Tibial artery (tissue), 4 donors: Measurements from ENCODE around the gene PSMA6.
"Not testable (repeated sequence)": the region's sequence is repeated elsewhere in the genome, so short reads cannot be mapped to it uniquely, and the experiment has no call there.

ENCODE experiments used
- DNase-seq, 2 donors: peaks; one replicate each; pipeline ENCODE4 v3.0.0-alpha.2; 2019
- H3K27ac ChIP-seq, 2 donors: fragments of 200-600 bp; sonication (generic) in 1 of 2; 1 replicate in 1 of 2; 2 replicates in 1 of 2; pipeline ENCODE4 v1.5.1; 2018 to 2019; ENCODE audit warnings: mild to moderate bottlenecking in 1 of 2
- H3K27me3 ChIP-seq, 2 donors: fragments of 200-600 bp; sonication (generic) in 1 of 2; one replicate each; pipeline versions ENCODE4 v1.5.1 to v1.6.0; 2016 to 2019
- H3K36me3 ChIP-seq, 3 donors: fragments of 200-600 bp; sonication (generic) in 2 of 3; one replicate each; pipeline ENCODE4 v1.5.1; 2016 to 2019; ENCODE audit warnings: mild to moderate bottlenecking in 2 of 3
- H3K4me1 ChIP-seq, 4 donors: fragments of 200-600 bp; sonication (generic) in 2 of 4; 1 replicate in 3 of 4; 2 replicates in 1 of 4; pipeline ENCODE4 v1.5.1; 2016 to 2019
- H3K4me3 ChIP-seq, 2 donors: fragments of 200-600 bp; sonication (generic) in 1 of 2; 1 replicate in 1 of 2; 2 replicates in 1 of 2; pipeline ENCODE4 v1.5.1; 2018 to 2019; ENCODE audit warnings: mild to moderate bottlenecking in 2 of 2
- H3K9me3 ChIP-seq, 3 donors: fragments of 200-600 bp; sonication (generic) in 1 of 3; one replicate each; pipeline ENCODE4 v1.5.1; 2016 to 2019
- intact Hi-C: fragments of 100-400 bp; cut with DNase I; formaldehyde crosslinking; loops from one replicate; pipeline ENCODE4 v1.15.0; 2023; ENCODE audit warnings: low total_unique reads
- TF ChIP-seq, protein P1 (sequence below), 2 experiments: fragments of 200-600 bp in 1 of 2; fragments of 450-650 bp in 1 of 2; IDR thresholded peaks; one replicate each; pipeline ENCODE4 v1.5.1; 2017 to 2019; ENCODE audit warnings: antibody characterized with exemption in 2 of 2, mild to moderate bottlenecking in 1 of 2, moderate library complexity in 1 of 2

PSMA6 gene

DNA sequence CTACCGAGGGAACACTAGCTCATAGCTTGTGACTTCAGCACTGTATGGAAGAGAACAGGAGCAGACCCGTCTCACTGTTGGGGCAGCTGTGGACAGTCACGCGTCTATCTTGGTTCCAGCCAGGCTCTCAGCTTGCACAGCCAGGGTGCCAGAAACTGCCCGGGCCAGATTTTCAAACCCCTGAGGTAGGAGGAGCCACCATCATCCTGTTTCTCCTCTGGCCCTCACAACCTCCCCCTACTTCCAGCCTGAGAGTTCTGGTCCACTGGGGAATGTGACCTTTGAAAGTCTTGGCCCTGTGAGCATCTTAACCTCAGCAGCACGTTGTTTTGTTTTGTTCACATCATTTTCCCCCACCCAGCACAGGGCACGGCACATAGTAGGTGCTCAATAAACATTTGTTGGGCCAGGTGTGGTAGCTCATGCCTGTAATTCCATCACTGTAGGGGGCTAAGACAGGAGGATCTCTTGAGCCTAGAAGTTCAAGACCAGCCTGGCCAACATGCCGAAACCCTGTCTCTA is 50.4 kb downstream of the PSMA6 start:
- H3K27me3 ChIP-seq = no peaks in the 10 kb centered on the region
- peak; percentile 84 to 96 for DNase-seq
- peaks cover 12 to 57% (median 38%) of the 10 kb centered on the region in 4 donors for H3K4me1 ChIP-seq
- H3K4me3 ChIP-seq = peak overlapping the region; percentile 48 to 51
- no peaks in the 10 kb centered on the region for H3K36me3 ChIP-seq
- TF ChIP-seq, protein P1, sequence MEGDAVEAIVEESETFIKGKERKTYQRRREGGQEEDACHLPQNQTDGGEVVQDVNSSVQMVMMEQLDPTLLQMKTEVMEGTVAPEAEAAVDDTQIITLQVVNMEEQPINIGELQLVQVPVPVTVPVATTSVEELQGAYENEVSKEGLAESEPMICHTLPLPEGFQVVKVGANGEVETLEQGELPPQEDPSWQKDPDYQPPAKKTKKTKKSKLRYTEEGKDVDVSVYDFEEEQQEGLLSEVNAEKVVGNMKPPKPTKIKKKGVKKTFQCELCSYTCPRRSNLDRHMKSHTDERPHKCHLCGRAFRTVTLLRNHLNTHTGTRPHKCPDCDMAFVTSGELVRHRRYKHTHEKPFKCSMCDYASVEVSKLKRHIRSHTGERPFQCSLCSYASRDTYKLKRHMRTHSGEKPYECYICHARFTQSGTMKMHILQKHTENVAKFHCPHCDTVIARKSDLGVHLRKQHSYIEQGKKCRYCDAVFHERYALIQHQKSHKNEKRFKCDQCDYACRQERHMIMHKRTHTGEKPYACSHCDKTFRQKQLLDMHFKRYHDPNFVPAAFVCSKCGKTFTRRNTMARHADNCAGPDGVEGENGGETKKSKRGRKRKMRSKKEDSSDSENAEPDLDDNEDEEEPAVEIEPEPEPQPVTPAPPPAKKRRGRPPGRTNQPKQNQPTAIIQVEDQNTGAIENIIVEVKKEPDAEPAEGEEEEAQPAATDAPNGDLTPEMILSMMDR (IDR thresholded peaks at IDR 0.05) = no peak
- intact Hi-C loops = no loop called here
- H3K9me3 ChIP-seq = no peaks in the 10 kb centered on the region
- H3K27ac ChIP-seq = peak overlapping the region; percentile 92 to 98

DNA sequence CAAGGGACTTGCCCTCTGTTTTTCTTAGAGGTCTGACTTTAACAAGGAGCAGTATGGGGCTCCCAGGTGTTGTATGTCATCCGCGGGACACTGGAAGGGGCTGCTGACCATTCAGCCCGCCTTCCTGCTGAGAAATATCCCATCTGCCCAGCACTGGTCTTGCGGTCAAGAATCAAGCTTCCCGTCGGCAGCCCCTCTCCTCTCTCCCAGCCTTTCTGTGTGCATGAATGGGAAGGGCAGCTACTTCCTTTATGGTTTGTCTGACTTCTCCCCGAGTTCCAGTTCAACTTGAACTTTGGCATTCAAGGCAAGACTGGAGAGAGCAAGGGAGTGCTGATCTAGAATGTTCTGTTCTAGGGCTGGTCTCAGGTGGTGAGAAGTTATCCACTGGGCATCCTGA is 51.5 kb downstream of the PSMA6 start:
- no peaks in the 10 kb centered on the region for H3K36me3 ChIP-seq
- peak overlapping the region; percentile 92 to 98 for H3K27ac ChIP-seq
- H3K4me1 ChIP-seq = peaks cover 10 to 50% (median 31%) of the 10 kb centered on the region in 4 donors
- no peaks in the 10 kb centered on the region for H3K9me3 ChIP-seq
- TF ChIP-seq, protein P1 (IDR thresholded peaks at IDR 0.05) = no peak
- intact Hi-C loops = no loop called here
- no peak for DNase-seq
- H3K27me3 ChIP-seq = no peaks in the 10 kb centered on the region
- H3K4me3 ChIP-seq = no peak overlapping the region

DNA sequence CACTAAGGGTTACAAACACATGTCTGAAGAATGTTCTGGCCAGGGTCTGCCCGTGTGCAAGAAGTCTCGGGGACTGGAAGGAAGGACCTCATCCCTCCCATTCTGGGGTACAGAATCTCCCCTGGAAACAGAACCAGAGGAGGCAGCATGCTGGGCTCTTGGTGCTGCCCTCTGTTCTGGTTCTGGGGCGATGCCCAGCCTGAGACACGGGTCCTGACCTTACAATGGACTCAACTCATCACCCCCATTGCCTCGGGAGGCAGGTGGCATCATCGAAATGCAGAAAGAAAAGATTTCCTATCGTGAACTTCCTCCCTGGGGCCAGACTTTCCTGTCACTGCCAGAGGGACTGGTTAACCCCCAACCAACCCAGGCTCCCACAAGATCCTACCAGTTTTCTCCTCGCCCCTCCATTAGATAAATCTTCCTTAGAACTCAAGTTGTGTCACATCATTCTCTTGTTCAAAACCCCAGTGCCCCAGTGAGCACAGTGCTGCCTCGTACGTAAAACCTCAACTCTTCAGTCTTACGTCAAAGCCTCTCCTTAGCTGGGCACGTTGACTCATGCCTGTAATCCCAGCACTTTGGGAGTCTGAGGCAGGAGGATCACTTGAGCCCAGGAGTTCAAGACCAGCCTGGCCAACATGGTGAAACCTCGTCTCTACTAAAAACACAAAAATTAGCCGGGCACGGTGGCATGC is 52.1 kb downstream of the PSMA6 start:
- intact Hi-C loops = no loop called here
- no peaks in the 10 kb centered on the region for H3K36me3 ChIP-seq
- TF ChIP-seq, protein P1 (IDR thresholded peaks at IDR 0.05) = no peak
- peaks cover 10 to 47% (median 28%) of the 10 kb centered on the region in 4 donors for H3K4me1 ChIP-seq
- DNase-seq = no peak
- H3K4me3 ChIP-seq = no peak overlapping the region
- H3K27me3 ChIP-seq = no peaks in the 10 kb centered on the region
- H3K27ac ChIP-seq = peak overlapping the region; percentile 92 to 98
- no peaks in the 10 kb centered on the region for H3K9me3 ChIP-seq

DNA sequence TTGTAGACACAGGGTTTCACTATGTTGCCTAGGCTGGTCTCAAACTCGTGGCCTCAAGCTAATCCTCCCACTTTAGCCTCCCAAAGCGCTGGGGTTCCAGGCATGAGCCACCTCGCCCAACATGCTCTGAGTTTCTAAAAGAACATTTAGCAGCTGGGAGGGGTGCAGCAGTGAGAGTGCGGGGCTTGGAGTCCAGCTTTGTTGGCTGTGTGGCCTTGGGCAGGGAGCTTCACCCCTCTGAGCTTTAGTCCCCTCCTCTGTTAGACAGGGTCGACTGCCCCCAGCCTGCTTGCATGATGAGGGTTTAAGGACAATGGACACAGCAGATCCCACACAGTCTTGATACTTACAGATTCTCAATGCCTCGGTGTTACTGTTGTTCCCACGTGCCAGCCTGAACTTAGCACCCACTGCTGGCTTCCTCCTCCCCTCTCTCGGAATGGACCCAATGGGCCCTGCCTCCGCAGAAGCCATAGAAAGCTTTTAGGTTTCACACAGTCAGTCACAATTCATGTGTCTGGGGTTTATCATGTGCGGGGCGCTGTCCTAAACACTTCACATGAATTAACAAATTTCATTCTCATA is 54.6 kb downstream of the PSMA6 start:
- H3K36me3 ChIP-seq = no peaks in the 10 kb centered on the region
- peaks cover 10 to 23% (median 12%) of the 10 kb centered on the region in 4 donors for H3K4me1 ChIP-seq
- H3K9me3 ChIP-seq = no peaks in the 10 kb centered on the region
- intact Hi-C loops = no loop called here
- no peak overlapping the region for H3K27ac ChIP-seq
- no peak for DNase-seq
- H3K4me3 ChIP-seq = no peak overlapping the region
- TF ChIP-seq, protein P1 (IDR thresholded peaks at IDR 0.05) = no peak
- H3K27me3 ChIP-seq = no peaks in the 10 kb centered on the region

DNA sequence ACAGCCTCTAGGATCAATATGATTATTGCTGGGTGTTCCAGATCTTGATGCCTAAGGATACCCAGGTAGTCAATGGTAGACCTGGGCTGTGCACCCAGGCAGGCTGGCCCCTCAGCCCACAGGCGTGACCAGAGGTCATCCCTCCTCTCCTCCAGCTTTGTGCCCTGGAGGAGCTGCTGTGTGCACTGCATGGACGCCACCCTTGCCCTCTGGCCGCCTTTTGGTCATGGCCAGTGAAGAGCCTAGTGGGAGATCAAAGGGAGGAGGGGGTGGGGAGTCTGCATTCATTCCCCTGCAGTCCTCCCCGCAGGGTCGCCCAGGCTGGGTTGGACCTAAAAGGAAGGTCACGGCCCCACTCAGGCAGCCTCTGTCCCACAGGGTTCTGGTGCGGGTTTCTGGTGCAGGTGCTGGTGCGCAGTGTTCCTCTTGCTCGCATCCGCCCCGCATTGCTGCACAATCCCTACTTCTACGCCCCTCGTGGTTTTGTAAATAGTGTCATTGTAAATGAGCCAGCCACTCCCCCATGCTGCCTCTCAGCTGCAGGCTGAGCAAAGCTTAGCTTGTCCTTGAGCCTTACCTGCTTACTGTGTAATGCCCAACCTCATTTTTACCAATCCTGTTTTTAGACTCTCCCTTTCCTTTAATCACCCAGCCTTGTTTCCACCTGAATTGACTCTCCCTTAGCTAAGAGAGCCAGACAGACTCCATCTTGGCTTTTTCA is 55.3 kb downstream of the PSMA6 start:
- Histone ChIP-seq H3K9me3 (no peaks in the 10 kb centered on the region), H3K27ac (no peak overlapping the region), H3K27me3 (no peaks in the 10 kb centered on the region), H3K4me1 (peaks cover 5 to 17% (median 9%) of the 10 kb centered on the region in 4 donors), H3K4me3 (no peak overlapping the region), H3K36me3 (no peaks in the 10 kb centered on the region)
- TF ChIP-seq, protein P1 (IDR thresholded peaks at IDR 0.05) = no peak
- intact Hi-C loops = no loop called here
- no peak for DNase-seq

DNA sequence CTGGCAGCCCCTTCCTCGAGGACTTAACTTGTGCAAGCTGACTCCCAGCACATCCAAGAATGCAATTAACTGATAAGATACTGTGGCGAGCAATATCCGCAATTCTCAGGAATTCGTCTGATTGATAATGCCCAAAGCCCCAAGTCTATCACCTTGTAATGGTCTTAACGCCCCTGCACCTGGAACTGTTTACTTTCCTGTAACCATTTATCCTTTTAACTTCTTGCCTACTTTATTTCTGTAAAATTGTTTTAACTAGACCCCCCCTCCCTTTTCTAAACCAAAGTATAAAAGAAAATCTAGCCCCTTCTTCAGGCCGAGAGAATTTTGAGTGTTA is 55.8 kb downstream of the PSMA6 start:
- intact Hi-C loops, H3K4me3 ChIP-seq, DNase-seq, H3K36me3 ChIP-seq, H3K27ac ChIP-seq, H3K27me3 ChIP-seq, H3K9me3 ChIP-seq: not testable (repeated sequence)
- peaks cover 0 to 12% (median 4%) of the 10 kb centered on the region in 4 donors for H3K4me1 ChIP-seq
